HL-60 (cell line): ENCODE data around the gene COX14.

Source experiments
- DNase-seq, 2 experiments: peaks; one replicate each; pipeline ENCODE4 v3.0.0-alpha.2; 2010 to 2020; ENCODE audit warnings: low read depth in 1 of 2, low spot score in 1 of 2
- H3K27ac ChIP-seq: fragments of 250-450 bp; sonication (Bioruptor Pico); replicated peaks from 2 replicates; pipeline ENCODE4 v1.5.1; 2020; ENCODE audit warnings: mild to moderate bottlenecking, moderate library complexity
- H3K27me3 ChIP-seq: fragments of 250-450 bp; sonication (Bioruptor Pico); 2 replicates; pipeline ENCODE4 v1.5.1; 2021; ENCODE audit warnings: mild to moderate bottlenecking, moderate library complexity; ENCODE audit not compliant: insufficient read depth, poor library complexity, severe bottlenecking
- H3K4me3 ChIP-seq: replicated peaks from 2 replicates; pipeline ENCODE4 v1.5.1; 2011; ENCODE audit warnings: mild to moderate bottlenecking, control low read depth, low read length; ENCODE audit not compliant: insufficient read depth
- CTCF ChIP-seq: IDR thresholded peaks from one replicate; pipeline ENCODE4 v1.5.1; 2011; ENCODE audit warnings: low read length, control low read depth, inconsistent platforms; ENCODE audit not compliant: insufficient read depth
- GABPA ChIP-seq: IDR thresholded peaks from 2 replicates; pipeline ENCODE4 v1.6.1; 2012; ENCODE audit warnings: low read depth
- POLR2AphosphoS5 ChIP-seq: IDR thresholded peaks from 2 replicates; pipeline ENCODE4 v1.6.1; 2012; ENCODE audit warnings: low read depth
- REST ChIP-seq: IDR thresholded peaks from 2 replicates; pipeline ENCODE4 v1.6.1; 2012; ENCODE audit warnings: low read depth; ENCODE audit not compliant: insufficient replicate concordance
- SPI1 ChIP-seq: IDR thresholded peaks from 2 replicates; pipeline ENCODE4 v1.6.1; 2012; ENCODE audit warnings: low read depth, mild to moderate bottlenecking, borderline replicate concordance

The COX14 gene

DNA sequence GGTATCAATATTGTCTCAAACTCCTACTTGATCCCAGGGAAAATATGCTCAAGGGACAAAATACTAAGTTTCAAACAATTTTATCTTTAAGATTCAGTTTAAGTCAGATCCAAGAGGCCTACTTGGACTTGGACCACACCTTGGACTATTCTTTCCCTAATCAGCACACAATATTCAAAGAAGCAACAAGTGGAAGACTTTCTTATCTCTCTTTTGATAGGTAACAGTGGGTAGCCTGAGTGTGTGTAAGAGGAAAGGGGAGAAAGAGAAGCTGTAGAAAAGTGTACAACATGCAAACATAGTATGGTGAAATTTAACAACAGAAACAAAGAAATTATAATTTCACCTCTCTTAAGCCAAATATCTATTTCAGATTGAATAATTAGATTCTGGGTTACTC is 48.6 kb downstream of the COX14 start:
- DNase-seq = no peak
- no peaks in the 10 kb centered on the region for H3K27me3 ChIP-seq
- H3K27ac ChIP-seq = no peak overlapping the region
- no peak for TF ChIP-seq CTCF
- TF ChIP-seq GABPA = no peak
- no peak for TF ChIP-seq SPI1
- no peak for TF ChIP-seq REST
- no peak for TF ChIP-seq POLR2AphosphoS5
- no peak overlapping the region for H3K4me3 ChIP-seq

DNA sequence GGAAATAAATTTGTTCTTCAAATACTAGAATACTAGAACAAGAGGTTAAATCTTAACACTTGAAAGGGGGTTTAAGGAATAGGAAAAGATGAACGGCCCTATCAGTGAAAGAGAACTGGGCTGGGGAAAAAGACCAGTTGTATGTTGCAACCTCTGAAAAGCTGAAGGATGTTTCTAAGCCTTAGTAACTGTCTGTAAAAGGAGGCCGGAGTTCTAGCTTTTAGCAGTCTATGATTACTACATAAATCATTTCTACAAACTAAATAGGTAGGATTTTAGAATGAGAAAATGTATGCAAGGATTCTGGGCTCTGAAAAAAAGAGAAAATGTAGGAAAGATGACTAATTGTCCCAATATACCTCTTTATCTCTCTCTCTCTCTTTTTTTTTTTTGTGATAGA is 50.2 kb downstream of the COX14 start:
- Histone ChIP-seq H3K4me3 (no peak overlapping the region), H3K27me3 (no peaks in the 10 kb centered on the region), H3K27ac (no peak overlapping the region)
- TF ChIP-seq GABPA = no peak
- TF ChIP-seq SPI1 = no peak
- no peak for TF ChIP-seq CTCF
- TF ChIP-seq REST = no peak
- DNase-seq = peak; percentile 19 to 28

- no peak for DNase-seq
- no peak overlapping the region for H3K27ac ChIP-seq
- H3K27me3 ChIP-seq = no peaks in the 10 kb centered on the region
- TF ChIP-seq GABPA = no peak
- TF ChIP-seq CTCF = no peak
- TF ChIP-seq POLR2AphosphoS5 = no peak
- no peak for TF ChIP-seq SPI1
- no peak for TF ChIP-seq REST
- H3K4me3 ChIP-seq = no peak overlapping the region
Measured at GRCh38 chr12:50164963-50165362, 52.9 kb downstream of the COX14 start.
